CD14-positive monocyte (primary cell): ENCODE measurements around the gene FOXD4L3. TPM values are rescaled to one million over a fixed set of nuclear protein-coding genes. Genes with fewer than 3 reads are reported as not detected.
"Not testable (repeated sequence)": the region's sequence is repeated elsewhere in the genome, so short reads cannot be mapped to it uniquely, and the experiment has no call there.

Experiments
- DNase-seq, 3 donors: peaks; one replicate each; pipeline ENCODE4 v3.0.0-alpha.2; 2011 to 2022
- H2AFZ ChIP-seq: 2 replicates; pipeline ENCODE4 v1.6.0; 2012; ENCODE audit warnings: mild to moderate bottlenecking, low read depth, low read length, inconsistent platforms; ENCODE audit not compliant: insufficient read depth, poor library complexity, severe bottlenecking
- H3K27ac ChIP-seq, 2 donors: 1 replicate in 1 of 2; 2 replicates in 1 of 2; pipeline ENCODE4 v1.5.1; 2012 to 2013; ENCODE audit warnings: low read length in 2 of 2, control low read depth in 1 of 2, inconsistent platforms in 1 of 2, low read depth in 1 of 2, mild to moderate bottlenecking in 1 of 2
- H3K27me3 ChIP-seq, 2 donors: one replicate each; pipeline versions ENCODE4 v1.6.0 to v1.6.1; 2011 to 2013; ENCODE audit warnings: low read length in 2 of 2; ENCODE audit not compliant: control insufficient read depth in 2 of 2, insufficient read depth in 2 of 2
- H3K36me3 ChIP-seq, 2 donors: replicated peaks in 1 of 2; 1 replicate in 1 of 2; 2 replicates in 1 of 2; pipeline versions ENCODE4 v1.5.1 to v1.6.1; 2012 to 2013; ENCODE audit warnings: low read length in 2 of 2, control low read depth in 1 of 2, inconsistent platforms in 1 of 2, mild to moderate bottlenecking in 1 of 2; ENCODE audit not compliant: insufficient read depth in 2 of 2, control insufficient read depth in 1 of 2
- H3K4me1 ChIP-seq, 2 donors: 1 replicate in 1 of 2; 2 replicates in 1 of 2; pipeline versions ENCODE4 v1.5.1 to v1.6.1; 2012 to 2013; ENCODE audit warnings: low read length in 2 of 2, control low read depth in 1 of 2, inconsistent platforms in 1 of 2, mild to moderate bottlenecking in 1 of 2, moderate library complexity in 1 of 2; ENCODE audit not compliant: insufficient read depth in 2 of 2, control insufficient read depth in 1 of 2
- H3K4me2 ChIP-seq: replicated peaks from 2 replicates; pipeline ENCODE3; 2012; ENCODE audit warnings: low read length, moderate library complexity, mild to moderate bottlenecking; ENCODE audit not compliant: poor library complexity, severe bottlenecking; ENCODE audit errors: extremely low read depth
- H3K4me3 ChIP-seq, 3 experiments: fragments of 200-600 bp in 1 of 3; sonication (generic) in 1 of 3; replicated peaks in 1 of 3; 1 replicate in 2 of 3; 2 replicates in 1 of 3; pipeline ENCODE4 v1.5.1; 2011 to 2013; ENCODE audit warnings: low read length in 3 of 3, mild to moderate bottlenecking in 3 of 3, control low read depth in 2 of 3, low read depth in 2 of 3, inconsistent platforms in 1 of 3, moderate library complexity in 1 of 3
- H3K79me2 ChIP-seq: 2 replicates; pipeline ENCODE4 v1.6.0; 2012; ENCODE audit warnings: mild to moderate bottlenecking, control low read depth, inconsistent platforms, low read length, moderate library complexity; ENCODE audit not compliant: insufficient read depth
- H3K9ac ChIP-seq: 2 replicates; pipeline ENCODE4 v1.6.0; 2017; ENCODE audit warnings: low read length, mild to moderate bottlenecking; ENCODE audit not compliant: insufficient read depth, poor library complexity, severe bottlenecking
- H3K9me3 ChIP-seq, 2 donors: replicated peaks in 1 of 2; 1 replicate in 1 of 2; 2 replicates in 1 of 2; pipeline versions ENCODE4 v1.5.1 to v1.6.1; 2012 to 2013; ENCODE audit warnings: low read length in 2 of 2, control low read depth in 1 of 2; ENCODE audit not compliant: control insufficient read depth in 1 of 2, insufficient read depth in 1 of 2
- H4K20me1 ChIP-seq: 2 replicates; pipeline ENCODE4 v1.6.0; 2012; ENCODE audit warnings: mild to moderate bottlenecking, low read length, control low read depth, moderate library complexity; ENCODE audit not compliant: insufficient read depth
- H3K27ac Mint-ChIP-seq, 7 donors: one replicate each; pipeline ENCODE4 v1.8.0; 2020; ENCODE audit warnings: mild to moderate bottlenecking in 7 of 7, mixed read lengths in 7 of 7, moderate library complexity in 6 of 7, inconsistent platforms in 2 of 7
- H3K27me3 Mint-ChIP-seq, 3 donors: one replicate each; pipeline ENCODE4 v1.8.0; 2021 to 2022; ENCODE audit warnings: low read depth in 3 of 3, mild to moderate bottlenecking in 3 of 3, mixed read lengths in 3 of 3, moderate library complexity in 3 of 3, inconsistent platforms in 1 of 3
- H3K36me3 Mint-ChIP-seq, 2 donors: one replicate each; pipeline ENCODE4 v1.8.0; 2020; ENCODE audit warnings: mixed read lengths in 2 of 2, inconsistent platforms in 1 of 2, mild to moderate bottlenecking in 1 of 2
- H3K4me1 Mint-ChIP-seq: one replicate; pipeline ENCODE4 v1.8.0; 2020; ENCODE audit warnings: mild to moderate bottlenecking, mixed read lengths
- H3K4me3 Mint-ChIP-seq, 2 donors: one replicate each; pipeline ENCODE4 v1.8.0; 2020; ENCODE audit warnings: mild to moderate bottlenecking in 2 of 2, mixed read lengths in 2 of 2, moderate library complexity in 1 of 2
- H3K9me3 Mint-ChIP-seq, 7 donors: one replicate each; pipeline ENCODE4 v1.8.0; 2020 to 2022; ENCODE audit warnings: mixed read lengths in 7 of 7, mild to moderate bottlenecking in 6 of 7, moderate library complexity in 6 of 7, inconsistent platforms in 2 of 7
- WGBS: methylation state at CpG from one replicate; pipeline ENCODE4 v1.1.5; 2013; ENCODE audit warnings: missing lambda C conversion rate; ENCODE audit not compliant: insufficient coverage; 5-methylcytosine and 5-hydroxymethylcytosine counted together
- intact Hi-C, 2 donors: fragments of 100-400 bp; cut with micrococcal nuclease; formaldehyde crosslinking; loops; one replicate each; pipeline versions ENCODE4 v1.15.0 to v1.15.1; 2023
- polyA plus RNA-seq, 3 donors: library from polyadenylated mRNA; depleted of rRNA in 1 of 3; unstranded in 2 of 3; stranded (reverse) in 1 of 3; fragments of 300-500 nt in 2 of 3; fragments of >200 nt in 1 of 3; fragmentation: Illumina TruSeq in 2 of 3; gene quantifications; 1 replicate in 2 of 3; 2 replicates in 1 of 3; pipeline ENCODE4 v1.2.3, GENCODE V29; 2012 to 2021
- TF ChIP-seq, protein P1 (sequence below): fragments of 200-600 bp; IDR thresholded peaks from one replicate; pipeline ENCODE4 v1.8.0; 2022; ENCODE audit warnings: antibody characterized with exemption, mild to moderate bottlenecking

FOXD4L3 gene
- polyA plus RNA-seq, 3 donors: not detected

DNA sequence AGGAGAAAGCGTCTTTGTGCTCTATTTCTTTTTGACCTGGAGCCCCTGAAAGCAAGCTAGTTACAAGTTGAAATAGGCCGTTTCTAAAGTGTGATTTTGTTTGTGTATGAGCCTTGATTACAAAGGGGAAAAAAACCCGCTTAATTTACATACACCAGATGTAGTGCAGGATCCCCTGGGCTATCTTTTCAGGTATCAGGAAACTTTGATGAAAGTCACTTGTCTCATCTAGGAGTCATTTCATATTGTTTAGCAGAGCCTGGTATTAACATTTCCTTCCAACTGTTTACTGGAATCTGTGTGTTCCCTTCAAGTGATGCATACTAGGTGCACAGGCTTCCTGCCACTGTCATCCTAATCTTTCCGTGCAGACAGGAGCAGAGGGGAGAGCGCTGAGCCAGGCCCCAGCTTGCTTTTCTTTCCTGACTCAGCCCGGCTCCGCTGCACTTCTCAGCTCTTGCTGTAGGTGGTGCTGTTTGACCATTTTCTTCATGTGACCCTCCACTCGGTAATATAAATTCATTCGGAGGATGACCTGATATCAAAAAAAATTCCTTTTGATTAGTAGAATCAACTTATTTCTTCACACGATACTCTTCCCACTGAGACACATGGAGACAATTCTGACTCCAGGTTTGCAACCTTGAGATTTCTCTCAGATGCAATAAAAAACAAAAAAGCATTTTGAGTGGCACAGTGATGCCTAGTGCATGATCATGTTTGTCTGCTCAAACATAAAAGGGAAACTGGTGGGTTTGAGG lies 39.8 kb downstream of the FOXD4L3 start:
- H3K9ac ChIP-seq, H3K36me3 Mint-ChIP-seq, H3K4me2 ChIP-seq, H3K9me3 Mint-ChIP-seq, H4K20me1 ChIP-seq, H3K4me1 ChIP-seq, H3K4me3 ChIP-seq, H3K9me3 ChIP-seq, H3K4me1 Mint-ChIP-seq, H3K27me3 ChIP-seq, DNase-seq, H3K36me3 ChIP-seq, H3K4me3 Mint-ChIP-seq, H3K27me3 Mint-ChIP-seq, H3K79me2 ChIP-seq, H3K27ac ChIP-seq, H2AFZ ChIP-seq, intact Hi-C loops: not testable (repeated sequence)
- WGBS: no CpG with 5 or more reads among the region's 10 CpGs
- TF ChIP-seq, protein P1, sequence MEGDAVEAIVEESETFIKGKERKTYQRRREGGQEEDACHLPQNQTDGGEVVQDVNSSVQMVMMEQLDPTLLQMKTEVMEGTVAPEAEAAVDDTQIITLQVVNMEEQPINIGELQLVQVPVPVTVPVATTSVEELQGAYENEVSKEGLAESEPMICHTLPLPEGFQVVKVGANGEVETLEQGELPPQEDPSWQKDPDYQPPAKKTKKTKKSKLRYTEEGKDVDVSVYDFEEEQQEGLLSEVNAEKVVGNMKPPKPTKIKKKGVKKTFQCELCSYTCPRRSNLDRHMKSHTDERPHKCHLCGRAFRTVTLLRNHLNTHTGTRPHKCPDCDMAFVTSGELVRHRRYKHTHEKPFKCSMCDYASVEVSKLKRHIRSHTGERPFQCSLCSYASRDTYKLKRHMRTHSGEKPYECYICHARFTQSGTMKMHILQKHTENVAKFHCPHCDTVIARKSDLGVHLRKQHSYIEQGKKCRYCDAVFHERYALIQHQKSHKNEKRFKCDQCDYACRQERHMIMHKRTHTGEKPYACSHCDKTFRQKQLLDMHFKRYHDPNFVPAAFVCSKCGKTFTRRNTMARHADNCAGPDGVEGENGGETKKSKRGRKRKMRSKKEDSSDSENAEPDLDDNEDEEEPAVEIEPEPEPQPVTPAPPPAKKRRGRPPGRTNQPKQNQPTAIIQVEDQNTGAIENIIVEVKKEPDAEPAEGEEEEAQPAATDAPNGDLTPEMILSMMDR: peak; percentile 32
- H3K27ac Mint-ChIP-seq: peak overlapping the region in 1 of 7 donors; percentile 44

DNA sequence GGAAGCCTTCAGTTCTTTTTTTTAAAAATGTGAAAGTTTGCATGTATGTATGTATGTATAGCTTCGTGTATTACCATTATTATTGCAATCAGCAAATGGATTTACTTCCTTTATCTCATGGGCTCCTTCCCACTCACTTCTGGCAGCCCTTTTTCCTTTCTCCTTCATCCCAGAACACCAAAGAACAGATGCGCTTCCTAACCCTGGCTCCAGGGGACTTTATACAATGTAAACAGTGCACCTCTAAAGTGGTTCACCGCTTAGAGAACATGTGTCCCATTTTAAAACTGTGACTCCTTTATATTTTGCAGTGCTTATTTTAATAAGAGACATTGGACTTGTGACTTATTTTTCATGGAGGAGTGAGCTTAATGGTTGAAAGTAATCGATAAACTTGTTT lies 40.6 kb downstream of the FOXD4L3 start:
- H3K36me3 ChIP-seq, H3K4me2 ChIP-seq, DNase-seq, H4K20me1 ChIP-seq, H2AFZ ChIP-seq, H3K36me3 Mint-ChIP-seq, H3K4me1 ChIP-seq, H3K27me3 ChIP-seq, H3K79me2 ChIP-seq, intact Hi-C loops, H3K27me3 Mint-ChIP-seq, H3K4me3 Mint-ChIP-seq, H3K9ac ChIP-seq, H3K9me3 ChIP-seq, H3K9me3 Mint-ChIP-seq, H3K4me3 ChIP-seq, H3K27ac Mint-ChIP-seq, H3K4me1 Mint-ChIP-seq, H3K27ac ChIP-seq: not testable (repeated sequence)
- no CpG with 5 or more reads among the region's 4 CpGs for WGBS

DNA sequence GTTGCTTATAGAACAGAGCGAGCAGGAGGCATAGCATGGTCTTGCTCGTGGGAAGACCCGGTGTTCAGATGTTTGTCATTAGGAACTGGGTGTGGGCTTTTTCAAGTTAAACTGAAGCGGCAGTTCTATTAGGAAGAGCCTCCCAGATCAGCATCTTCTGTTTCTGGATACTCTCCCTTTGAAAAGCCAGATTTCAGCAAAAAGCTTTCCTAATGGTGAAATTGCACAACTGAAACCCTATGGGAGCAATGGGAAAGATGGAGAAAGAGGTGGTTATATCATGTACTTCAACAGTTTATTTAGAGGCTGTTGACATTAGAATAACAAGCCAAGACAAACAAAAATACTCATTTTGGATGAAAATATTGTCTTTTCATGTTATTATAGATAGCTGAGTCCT lies 41.3 kb downstream of the FOXD4L3 start:
- H3K4me1 ChIP-seq, H4K20me1 ChIP-seq, H3K36me3 Mint-ChIP-seq, H3K36me3 ChIP-seq, H3K27ac ChIP-seq, H3K9me3 Mint-ChIP-seq, H3K4me3 Mint-ChIP-seq, H3K9me3 ChIP-seq, H3K4me3 ChIP-seq, DNase-seq, H3K4me2 ChIP-seq, H3K27ac Mint-ChIP-seq, H3K79me2 ChIP-seq, H3K27me3 Mint-ChIP-seq, H3K27me3 ChIP-seq, H3K9ac ChIP-seq, intact Hi-C loops, H3K4me1 Mint-ChIP-seq, H2AFZ ChIP-seq: not testable (repeated sequence)
- no CpG with 5 or more reads among the region's 4 CpGs for WGBS

DNA sequence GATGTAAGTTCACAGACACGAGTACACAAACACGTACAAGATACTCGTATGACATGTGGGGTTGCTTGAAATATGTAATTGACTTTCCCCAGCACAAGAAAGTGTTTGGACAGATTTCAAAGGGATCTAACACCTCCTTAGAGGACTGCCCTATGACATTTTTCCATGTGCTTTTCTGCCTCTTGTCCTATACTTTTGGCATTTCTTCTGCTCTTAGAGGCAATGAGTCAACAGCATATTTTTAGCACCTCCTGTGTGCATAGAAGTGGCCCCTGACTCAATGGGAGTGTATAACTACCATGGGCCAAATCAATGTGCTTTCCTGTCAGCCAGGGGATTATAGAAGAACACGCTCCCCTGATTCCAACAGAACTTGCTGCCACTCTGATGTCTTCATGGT lies 49.0 kb downstream of the FOXD4L3 start:
- H4K20me1 ChIP-seq, H3K9me3 ChIP-seq, H3K27me3 ChIP-seq, H3K9me3 Mint-ChIP-seq, DNase-seq, H3K4me3 ChIP-seq, H3K36me3 Mint-ChIP-seq, H3K4me2 ChIP-seq, H3K4me1 ChIP-seq, H3K4me1 Mint-ChIP-seq, H3K27ac ChIP-seq, H3K27ac Mint-ChIP-seq, H3K9ac ChIP-seq, H2AFZ ChIP-seq, H3K4me3 Mint-ChIP-seq, H3K36me3 ChIP-seq, H3K79me2 ChIP-seq: not testable (repeated sequence)
- H3K27me3 Mint-ChIP-seq: peaks cover 18 to 31% (median 24%) of the 10 kb centered on the region in 3 donors
- 100% methylated on average over 1 of the region's 4 CpGs for WGBS
- intact Hi-C loops: loop anchor here in 1 of 2 donors (10.0 kb wide), 1 partner anchor 223 kb away; no protein-coding TSS in a partner anchor
